GM12878 (cell line): ENCODE measurements around the gene MTF1. TPM values are rescaled to one million over a fixed set of nuclear protein-coding genes. Genes with fewer than 3 reads are reported as not detected.

Source experiments
- ATAC-seq: fragments of 200-7000 bp; cut with Tn5 transposase; 3 replicates; pipeline ENCODE4 v1.9.1; 2020; ENCODE audit warnings: mild to moderate bottlenecking, moderate library complexity
- BruUV-seq: library from RNA; stranded (reverse); fragments of 400-500 nt; replicated peaks from 2 replicates; lab custom pipeline; 2021; lab: Mats Ljungman, UMichigan
- CTCF ChIA-PET: fragments of 300-600 bp; sonication (Branson Sonifier 250); formaldehyde crosslinking; extraction: SDS; loops from one replicate; lab custom pipeline; 2021; ENCODE audit warnings: inconsistent platforms; lab: Yijun Ruan, JAX
- POLR2A ChIA-PET: fragments of 350-600 bp; formaldehyde crosslinking; extraction: SDS; loops from one replicate; lab custom pipeline; 2021; ENCODE audit warnings: inconsistent platforms; lab: Charles Lee
- RAD21 ChIA-PET: fragments of 300-600 bp; sonication (Branson Sonifier 250); formaldehyde crosslinking; loops from one replicate; lab custom pipeline; 2023; ENCODE audit warnings: antibody characterized with exemption; ENCODE audit not compliant: unreplicated experiment; lab: Charles Lee
- SMC1A ChIA-PET: fragments of 300-600 bp; sonication (Branson Sonifier 250); formaldehyde crosslinking; loops from one replicate; lab custom pipeline; 2023; ENCODE audit not compliant: unreplicated experiment, uncharacterized antibody; lab: Charles Lee
- DNase-seq: peaks from one replicate; pipeline ENCODE4 v3.0.0-alpha.2; 2011; ENCODE audit warnings: low read depth, low spot score
- FAIRE-seq: peaks from 3 replicates; lab custom pipeline; 2011; peaks lifted over from hg19 to GRCh38; lab: Jason Lieb, UNC
- H2AFZ ChIP-seq: 2 replicates; pipeline ENCODE4 v1.6.0; 2011; ENCODE audit warnings: low read depth, low read length, control low read depth; ENCODE audit not compliant: control insufficient read depth
- H3K27ac ChIP-seq: 2 replicates; pipeline ENCODE4 v1.5.1; 2011; ENCODE audit warnings: control low read depth; ENCODE audit not compliant: control insufficient read depth, insufficient read depth
- H3K27me3 ChIP-seq, 2 experiments: replicated peaks in 1 of 2; 2 replicates each; pipeline versions ENCODE4 v1.6.0 to v1.6.1; 2011; ENCODE audit warnings: low read length in 1 of 2; ENCODE audit not compliant: control insufficient read depth in 2 of 2, insufficient read depth in 2 of 2
- H3K36me3 ChIP-seq, 2 experiments: 2 replicates each; pipeline ENCODE4 v1.5.1; 2011; ENCODE audit warnings: low read length in 1 of 2; ENCODE audit not compliant: control insufficient read depth in 2 of 2, insufficient read depth in 2 of 2
- H3K4me1 ChIP-seq: 2 replicates; pipeline ENCODE4 v1.6.1; 2011; ENCODE audit warnings: mild to moderate bottlenecking, low read length, moderate library complexity, mixed read lengths; ENCODE audit not compliant: control insufficient read depth, insufficient read depth
- H3K4me2 ChIP-seq: 2 replicates; pipeline ENCODE4 v1.6.0; 2011; ENCODE audit warnings: control low read depth; ENCODE audit not compliant: control insufficient read depth, insufficient read depth
- H3K4me3 ChIP-seq: fragments of 200-600 bp; sonication (generic); 2 replicates; pipeline ENCODE4 v1.5.1; 2016
- H3K79me2 ChIP-seq: 2 replicates; pipeline ENCODE4 v1.6.0; 2011; ENCODE audit warnings: low read length; ENCODE audit not compliant: control insufficient read depth, insufficient read depth
- H3K9ac ChIP-seq: 2 replicates; pipeline ENCODE4 v1.8.0; 2011; ENCODE audit warnings: low read length, control low read depth, mixed read lengths; ENCODE audit not compliant: control insufficient read depth, insufficient read depth
- H3K9me3 ChIP-seq: replicated peaks from 3 replicates; pipeline ENCODE4 v1.5.1; 2011; ENCODE audit warnings: mild to moderate bottlenecking, low read length; ENCODE audit not compliant: control insufficient read depth, insufficient read depth
- H4K20me1 ChIP-seq: 2 replicates; pipeline ENCODE4 v1.6.0; 2011; ENCODE audit not compliant: control insufficient read depth, insufficient read depth
- ATF7 ChIP-seq: fragments of 450-650 bp; IDR thresholded peaks from 2 replicates; pipeline ENCODE4 v1.6.1; 2016; ENCODE audit warnings: low read depth, mild to moderate bottlenecking
- GABPA ChIP-seq: IDR thresholded peaks from 2 replicates; pipeline ENCODE4 v1.6.1; 2014; ENCODE audit warnings: antibody characterized with exemption, low read depth, mild to moderate bottlenecking, inconsistent platforms
- PML ChIP-seq: IDR thresholded peaks from 2 replicates; pipeline ENCODE4 v1.6.1; 2012; ENCODE audit warnings: low read length, inconsistent platforms
- SRF ChIP-seq, 2 experiments: IDR thresholded peaks; 2 replicates each; pipeline ENCODE4 v1.6.1; 2011; ENCODE audit warnings: low read depth in 2 of 2, low read length in 2 of 2, mild to moderate bottlenecking in 1 of 2, moderate library complexity in 1 of 2
- WGBS: methylation state at CpG from one replicate; pipeline ENCODE4 v1.1.6; 2016; ENCODE audit warnings: low lambda C conversion rate; ENCODE audit not compliant: insufficient replicate concordance, insufficient coverage; ENCODE audit errors: missing lambda C conversion rate; 5-methylcytosine and 5-hydroxymethylcytosine counted together
- in situ Hi-C: fragments of 300-500 bp; cut with MboI; formaldehyde crosslinking; loops from 9 replicates; pipeline ENCODE4 v1.14.3; 2018; ENCODE audit warnings: mixed read lengths
- intact Hi-C: fragments of 100-400 bp; cut with micrococcal nuclease; formaldehyde crosslinking; loops from one replicate; pipeline ENCODE4 v1.14.2; 2022; ENCODE audit not compliant: unreplicated experiment
- polyA plus RNA-seq, 11 experiments: library from polyadenylated mRNA; depleted of rRNA in 4 of 11; unstranded in 6 of 11; stranded (reverse) in 5 of 11; fragments of >200 nt; fragmentation: Nextera tagmentation in 4 of 11; fragmentation: Illumina TruSeq in 1 of 11; extraction: Ambion mirVana in 4 of 11; extraction: Trizol in 1 of 11; gene quantifications; 1 replicate in 1 of 11; 2 replicates in 10 of 11; pipeline versions ENCODE4 v1.2.1 to v1.2.3, GENCODE V29; 2011 to 2016; ENCODE audit warnings: inconsistent platforms in 2 of 11, missing spikeins in 2 of 11, low read depth in 1 of 11
- total RNA-seq, 4 experiments: library from RNA; depleted of rRNA in 3 of 4; stranded (reverse); fragments of >200 nt in 3 of 4; fragmentation: Illumina TruSeq in 1 of 4; extraction: Trizol in 1 of 4; gene quantifications; 2 replicates each; pipeline versions ENCODE4 v1.2.1 to v1.2.3, GENCODE V29; 2013 to 2021
- TF ChIP-seq, protein P1 (sequence below): fragments of 450-650 bp; IDR thresholded peaks from 2 replicates; pipeline ENCODE4 v1.6.1; 2016; ENCODE audit warnings: mild to moderate bottlenecking

MTF1 gene
- total and polyA plus RNA-seq, 10 of the 15 experiments (the other 5 are each of a cell fraction or from before 2014, with no cell fraction given), result 2.2 to 20.4 (median 6.7) TPM

DNA sequence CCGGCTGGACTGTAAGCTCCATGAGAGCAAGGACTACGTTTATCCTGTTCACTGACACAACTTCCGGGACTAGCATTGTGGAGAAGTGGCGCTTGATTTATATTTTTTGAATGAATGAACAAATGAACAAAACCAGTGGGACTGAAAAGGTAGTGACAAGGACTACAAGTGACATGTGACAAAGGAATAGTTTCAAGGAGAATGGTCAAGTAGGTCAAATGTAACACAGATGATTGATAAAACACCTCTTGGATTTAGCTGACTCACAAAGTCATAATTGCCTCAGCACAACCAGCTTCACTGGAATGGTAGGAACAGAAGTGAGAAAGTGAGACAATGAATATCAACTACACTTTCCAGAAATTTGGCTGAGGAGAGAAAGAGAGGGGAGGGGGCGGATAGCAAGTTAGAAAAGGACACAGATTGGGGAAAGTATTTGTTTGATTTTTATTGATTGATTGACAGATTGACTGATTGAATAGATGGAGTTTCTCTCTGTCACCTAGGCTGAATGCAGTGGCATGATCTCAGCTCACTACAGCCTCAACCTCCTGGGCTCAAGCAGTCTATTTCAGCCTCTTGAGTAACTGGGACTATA, 14.2 kb downstream of the MTF1 start:
- DNase-seq (no peak), ATAC-seq (no peak), FAIRE-seq (no peak)
- SMC1A ChIA-PET, result interaction anchor here (1.0 to 1.4 kb wide), 3 partner anchors 8 to 44 kb away, joined by 3 to 6 read pairs (median 4); no protein-coding TSS in a partner anchor
- no peaks in the 10 kb centered on the region for H3K9me3 ChIP-seq
- BruUV-seq, result no TSS peak
- H3K79me2 ChIP-seq, result peaks cover 42% of the 10 kb centered on the region
- H3K27me3 ChIP-seq, result no peaks in the 10 kb centered on the region
- no peak overlapping the region for H3K4me2 ChIP-seq
- RAD21 ChIA-PET, result no interaction called here
- intact Hi-C loops (no loop called here), in situ Hi-C loops (no loop called here)
- H3K27ac ChIP-seq, result no peak overlapping the region
- no peak overlapping the region for H3K9ac ChIP-seq
- H2AFZ ChIP-seq, result no peak overlapping the region
- no peaks in the 10 kb centered on the region for H4K20me1 ChIP-seq
- POLR2A ChIA-PET, result interaction anchor here (0.6 to 1.7 kb wide), 3 partner anchors 10 to 334 kb away, joined by 3 to 12 read pairs (median 4); no protein-coding TSS in a partner anchor
- WGBS, result 91% methylated on average over 5 of the region's 5 CpGs
- H3K36me3 ChIP-seq, result peaks cover 7 to 9% of the 10 kb centered on the region in 2 experiments; a peak in 3 of 4 replicates
- no peak overlapping the region for H3K4me3 ChIP-seq
- TF ChIP-seq PML, result no peak
- TF ChIP-seq GABPA, result no peak
- TF ChIP-seq SRF (IDR thresholded peaks at IDR 0.05; ENCODE audit: low read depth in 2 of 2, low read length in 2 of 2), result no peak
- TF ChIP-seq, protein P1, sequence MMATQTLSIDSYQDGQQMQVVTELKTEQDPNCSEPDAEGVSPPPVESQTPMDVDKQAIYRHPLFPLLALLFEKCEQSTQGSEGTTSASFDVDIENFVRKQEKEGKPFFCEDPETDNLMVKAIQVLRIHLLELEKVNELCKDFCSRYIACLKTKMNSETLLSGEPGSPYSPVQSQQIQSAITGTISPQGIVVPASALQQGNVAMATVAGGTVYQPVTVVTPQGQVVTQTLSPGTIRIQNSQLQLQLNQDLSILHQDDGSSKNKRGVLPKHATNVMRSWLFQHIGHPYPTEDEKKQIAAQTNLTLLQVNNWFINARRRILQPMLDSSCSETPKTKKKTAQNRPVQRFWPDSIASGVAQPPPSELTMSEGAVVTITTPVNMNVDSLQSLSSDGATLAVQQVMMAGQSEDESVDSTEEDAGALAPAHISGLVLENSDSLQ, result 0 out of 2 replicates have a peak, but pooled peaks have one; percentile 12
- peaks cover 7% of the 10 kb centered on the region for H3K4me1 ChIP-seq
- CTCF ChIA-PET, result interaction anchor here (0.7 to 1.4 kb wide), 5 partner anchors 8 to 43 kb away, joined by 3 to 6 read pairs (median 4); no protein-coding TSS in a partner anchor

DNA sequence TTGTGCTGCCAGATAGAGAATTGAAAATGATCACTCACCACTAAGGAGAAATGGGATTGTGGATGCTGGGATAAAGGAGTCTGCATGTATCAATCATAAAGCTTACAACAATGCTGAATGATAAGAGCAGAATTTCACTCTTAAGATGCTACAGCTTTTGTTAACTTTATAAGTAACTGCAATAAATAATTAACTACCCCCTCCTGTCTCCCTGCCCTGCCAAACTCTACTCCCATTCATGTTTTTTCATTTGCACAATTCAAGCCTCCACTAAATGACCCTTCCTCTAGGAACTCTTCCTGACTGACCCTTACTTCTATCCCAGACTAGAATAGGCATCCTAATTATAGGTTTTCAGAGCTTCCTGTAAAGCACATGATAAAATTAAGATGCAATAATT, 14.9 kb downstream of the MTF1 start:
- POLR2A ChIA-PET, result interaction anchor here (0.6 to 1.7 kb wide), 3 partner anchors 10 to 334 kb away, joined by 3 to 12 read pairs (median 4); no protein-coding TSS in a partner anchor
- CTCF ChIA-PET, result interaction anchor here (0.7 to 1.4 kb wide), 4 partner anchors 9 to 43 kb away, joined by 3 to 6 read pairs (median 4); no protein-coding TSS in a partner anchor
- no peak overlapping the region for H3K27ac ChIP-seq
- H3K27me3 ChIP-seq, result no peaks in the 10 kb centered on the region
- H3K4me1 ChIP-seq, result peaks cover 7% of the 10 kb centered on the region
- no peak for ATAC-seq
- H3K9ac ChIP-seq, result no peak overlapping the region
- intact Hi-C loops (no loop called here), in situ Hi-C loops (no loop called here)
- H2AFZ ChIP-seq, result no peak overlapping the region
- no TSS peak for BruUV-seq
- TF ChIP-seq ATF7, result no peak
- H3K36me3 ChIP-seq, result peaks cover 9 to 11% of the 10 kb centered on the region in 2 experiments; a peak in 3 of 4 replicates
- RAD21 ChIA-PET, result no interaction called here
- SMC1A ChIA-PET, result interaction anchor here (1.0 to 1.4 kb wide), 3 partner anchors 9 to 44 kb away, joined by 3 to 6 read pairs (median 4); no protein-coding TSS in a partner anchor
- no peak for DNase-seq
- H3K4me2 ChIP-seq, result no peak overlapping the region
- H3K4me3 ChIP-seq, result no peak overlapping the region
- FAIRE-seq, result no peak
- H3K79me2 ChIP-seq, result peaks cover 37% of the 10 kb centered on the region
- no peaks in the 10 kb centered on the region for H4K20me1 ChIP-seq
- no peaks in the 10 kb centered on the region for H3K9me3 ChIP-seq
